ENCODE measurements around the gene SRRM1. TPM values are rescaled to one million over a fixed set of nuclear protein-coding genes. Genes with fewer than 3 reads are reported as not detected.

The SRRM1 gene
- total RNA-seq, 1 donor from 2014 or later: 79.3 TPM

DNA sequence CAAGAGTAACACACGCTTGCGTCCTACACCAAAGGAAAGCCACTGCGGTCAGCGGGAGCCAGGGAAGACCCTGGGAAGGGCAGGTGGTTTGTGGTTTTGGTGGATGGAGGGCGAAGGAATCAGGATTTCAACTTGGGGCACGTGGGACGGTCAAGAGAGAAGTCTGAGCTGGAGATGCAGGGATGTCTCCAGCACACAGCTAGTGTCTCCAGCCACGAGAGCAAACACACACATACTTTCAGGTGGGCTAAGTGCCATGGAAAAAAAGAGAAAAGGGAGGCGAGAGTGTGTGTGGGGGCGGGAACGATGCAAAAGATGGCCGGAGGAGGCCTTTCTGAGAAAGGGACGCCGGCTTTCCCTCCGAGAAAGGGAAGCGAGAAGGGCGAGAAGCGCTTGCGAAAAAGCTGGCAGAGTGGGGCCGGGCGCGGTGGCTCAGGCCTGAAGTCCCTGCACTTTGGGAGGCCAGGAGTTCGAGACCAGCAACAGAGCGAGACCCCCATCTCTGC lies 1.4 kb upstream of the SRRM1 start:
- TF ChIP-seq, protein P1, sequence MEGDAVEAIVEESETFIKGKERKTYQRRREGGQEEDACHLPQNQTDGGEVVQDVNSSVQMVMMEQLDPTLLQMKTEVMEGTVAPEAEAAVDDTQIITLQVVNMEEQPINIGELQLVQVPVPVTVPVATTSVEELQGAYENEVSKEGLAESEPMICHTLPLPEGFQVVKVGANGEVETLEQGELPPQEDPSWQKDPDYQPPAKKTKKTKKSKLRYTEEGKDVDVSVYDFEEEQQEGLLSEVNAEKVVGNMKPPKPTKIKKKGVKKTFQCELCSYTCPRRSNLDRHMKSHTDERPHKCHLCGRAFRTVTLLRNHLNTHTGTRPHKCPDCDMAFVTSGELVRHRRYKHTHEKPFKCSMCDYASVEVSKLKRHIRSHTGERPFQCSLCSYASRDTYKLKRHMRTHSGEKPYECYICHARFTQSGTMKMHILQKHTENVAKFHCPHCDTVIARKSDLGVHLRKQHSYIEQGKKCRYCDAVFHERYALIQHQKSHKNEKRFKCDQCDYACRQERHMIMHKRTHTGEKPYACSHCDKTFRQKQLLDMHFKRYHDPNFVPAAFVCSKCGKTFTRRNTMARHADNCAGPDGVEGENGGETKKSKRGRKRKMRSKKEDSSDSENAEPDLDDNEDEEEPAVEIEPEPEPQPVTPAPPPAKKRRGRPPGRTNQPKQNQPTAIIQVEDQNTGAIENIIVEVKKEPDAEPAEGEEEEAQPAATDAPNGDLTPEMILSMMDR (conservative IDR thresholded peaks at IDR 0.05; ENCODE audit: low read depth, low read length): no peak
- H3K4me3 ChIP-seq (ENCODE audit: low read depth, low read length): peak overlapping the region; percentile 82
- DNase-seq (ENCODE audit: low read depth): no peak

DNA sequence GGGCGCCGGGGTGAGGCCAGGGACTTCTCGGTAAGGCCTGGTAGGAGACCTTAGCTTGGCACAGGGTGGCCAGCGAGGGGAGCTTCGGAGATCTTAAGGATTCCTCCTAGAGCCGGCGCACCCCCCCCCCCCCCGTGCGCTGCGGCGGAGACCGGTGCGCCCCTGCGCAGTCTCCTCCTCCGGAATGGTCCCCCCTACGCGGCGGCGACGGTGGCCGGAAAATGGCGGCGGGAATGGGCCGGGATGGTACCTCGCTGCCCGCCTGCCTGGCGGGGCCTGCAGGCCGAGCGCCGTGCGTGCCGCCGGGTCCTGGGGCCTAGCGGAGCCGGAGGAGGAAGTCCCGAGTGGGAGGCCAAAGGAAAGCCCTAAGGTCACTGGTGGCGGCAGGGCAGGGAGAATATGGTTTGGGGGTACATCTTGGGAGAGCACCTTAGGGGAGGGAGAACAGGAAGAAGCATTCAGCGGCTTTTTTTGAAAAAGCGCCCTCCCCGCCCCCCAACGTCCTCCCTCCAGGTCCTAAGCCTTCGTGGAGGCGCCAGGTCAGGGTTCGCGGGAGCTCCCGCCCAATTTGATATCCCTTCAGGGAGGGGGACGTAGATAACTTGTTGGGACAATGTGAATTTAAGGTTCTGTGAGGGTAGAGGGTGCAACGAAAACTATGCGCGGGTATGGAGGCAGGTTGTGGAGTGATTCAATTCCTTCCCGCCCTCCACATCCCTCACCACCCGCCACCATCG lies 429 bp downstream of the SRRM1 start:
- H3K4me3 ChIP-seq (ENCODE audit: low read depth, low read length): peak overlapping the region; percentile 94
- DNase-seq (ENCODE audit: low read depth): no peak
- TF ChIP-seq, protein P1 (conservative IDR thresholded peaks at IDR 0.05; ENCODE audit: low read depth, low read length): no peak

DNA sequence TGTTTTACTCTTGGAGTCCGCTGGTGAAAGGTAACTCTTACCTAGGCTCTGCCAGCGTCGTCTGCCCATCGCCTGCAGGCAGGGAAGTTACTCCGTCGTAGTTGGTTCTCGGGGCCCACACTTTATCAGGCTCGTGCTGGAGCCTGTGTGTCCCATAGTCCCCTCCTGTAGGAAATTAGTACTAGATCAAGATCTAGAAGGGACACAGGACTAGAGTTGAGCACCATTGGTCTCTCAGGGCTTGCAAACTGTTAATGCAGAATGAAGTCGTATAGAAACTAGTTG lies 940 bp downstream of the SRRM1 start:
- TF ChIP-seq, protein P1 (conservative IDR thresholded peaks at IDR 0.05; ENCODE audit: low read depth, low read length): no peak
- no peak for DNase-seq (ENCODE audit: low read depth)
- H3K4me3 ChIP-seq (ENCODE audit: low read depth, low read length): peak overlapping the region; percentile 94

DNA sequence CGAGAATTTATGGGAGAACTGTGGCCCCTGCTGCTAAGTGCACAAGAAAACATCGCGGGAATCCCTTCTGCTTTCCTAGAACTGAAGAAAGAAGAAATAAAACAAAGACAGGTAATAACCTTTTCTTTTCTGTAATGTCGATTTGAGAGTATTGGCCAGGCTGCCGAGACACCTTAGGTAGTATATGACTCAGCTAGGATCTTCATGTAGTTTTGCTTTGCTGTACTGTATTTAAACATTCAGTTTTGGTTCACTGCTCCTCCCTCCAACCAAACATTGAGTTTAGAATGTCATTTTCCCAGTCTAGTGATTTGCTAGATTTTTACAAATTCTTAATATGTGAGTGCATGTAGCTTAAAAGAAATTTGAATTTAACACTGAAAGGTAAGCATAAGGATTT lies 5.8 kb downstream of the SRRM1 start:
- no peak for DNase-seq (ENCODE audit: low read depth)
- no peak overlapping the region for H3K4me3 ChIP-seq (ENCODE audit: low read depth, low read length)
- TF ChIP-seq, protein P1 (conservative IDR thresholded peaks at IDR 0.05; ENCODE audit: low read depth, low read length): no peak

DNA sequence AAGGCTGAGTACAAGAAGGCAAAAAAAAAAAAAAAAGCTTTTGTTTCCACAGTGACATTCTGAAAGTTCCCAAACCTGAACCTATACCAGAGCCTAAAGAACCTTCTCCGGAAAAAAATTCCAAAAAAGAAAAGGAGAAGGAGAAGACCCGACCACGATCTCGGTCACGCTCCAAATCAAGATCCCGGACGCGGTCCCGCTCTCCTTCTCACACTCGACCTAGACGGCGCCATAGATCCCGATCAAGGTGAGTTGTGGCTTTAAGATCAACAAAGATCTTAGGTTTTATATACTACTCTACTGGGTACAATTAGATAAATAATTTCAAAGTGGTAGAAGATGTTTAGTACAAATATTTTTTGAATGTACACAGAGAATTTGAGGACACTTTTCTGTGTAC lies 9.3 kb downstream of the SRRM1 start:
- no peak for DNase-seq (ENCODE audit: low read depth)
- TF ChIP-seq, protein P1 (conservative IDR thresholded peaks at IDR 0.05; ENCODE audit: low read depth, low read length): no peak

DNA sequence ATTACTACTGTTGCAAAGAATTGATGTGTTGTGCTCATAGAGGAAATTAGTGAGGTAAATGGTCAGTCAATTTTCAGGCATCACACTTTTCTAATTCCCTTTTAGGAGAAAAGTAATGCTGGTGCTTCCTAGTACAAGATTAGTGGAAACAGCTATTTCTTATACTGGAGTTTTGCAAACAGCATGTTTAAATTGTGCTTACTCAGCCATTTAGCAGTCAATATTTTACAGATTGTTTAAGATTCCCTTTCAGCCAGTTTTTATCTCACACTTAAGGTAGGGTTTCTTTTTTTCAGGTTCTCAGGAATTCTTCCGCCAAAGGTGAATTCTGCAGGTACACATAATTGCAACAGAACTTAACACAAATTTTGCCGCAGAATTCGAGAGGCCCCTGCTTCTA lies 10.9 kb downstream of the SRRM1 start:
- no peak for DNase-seq (ENCODE audit: low read depth)
- TF ChIP-seq, protein P1 (conservative IDR thresholded peaks at IDR 0.05; ENCODE audit: low read depth, low read length): no peak
- H3K4me3 ChIP-seq (ENCODE audit: low read depth, low read length): no peak overlapping the region

More for the DNA sequence above, 9.3 kb downstream of the SRRM1 start:
- no peak overlapping the region for H3K4me3 ChIP-seq (ENCODE audit: low read depth, low read length)

DNA sequence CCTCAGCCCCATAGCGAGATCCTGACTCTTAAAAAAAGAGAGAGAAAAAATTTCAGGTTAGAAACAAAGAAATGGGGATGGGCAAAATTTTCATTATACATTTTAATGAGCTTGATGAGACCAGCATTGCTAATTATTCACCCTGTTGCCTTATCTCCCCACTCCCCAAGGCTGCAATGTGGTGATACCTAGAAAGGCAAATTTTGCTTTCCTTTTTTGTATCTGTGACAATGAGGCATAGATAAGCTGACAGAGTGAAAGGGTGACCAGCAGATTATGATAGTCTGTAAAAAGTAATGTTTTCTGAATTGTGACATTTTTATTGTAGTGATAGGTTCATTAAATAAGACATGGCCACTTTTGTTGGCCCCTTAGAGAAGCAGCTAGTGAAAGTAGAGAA lies 12.9 kb downstream of the SRRM1 start:
- no peak overlapping the region for H3K4me3 ChIP-seq (ENCODE audit: low read depth, low read length)
- DNase-seq (ENCODE audit: low read depth): no peak
- TF ChIP-seq, protein P1 (conservative IDR thresholded peaks at IDR 0.05; ENCODE audit: low read depth, low read length): no peak

All from epithelial cell of proximal tubule (primary cell).